HG03045 (cell line): Measurements from ENCODE around the gene GNG7.

Source experiments
- ATAC-seq: cut with Tn5 transposase; IDR thresholded peaks from one replicate; pipeline ENCODE4 v1.9.1; 2021; ENCODE audit warnings: mild to moderate bottlenecking, moderate library complexity; ENCODE audit not compliant: unreplicated experiment

The GNG7 gene

GRCh38 chr19:2726904-2727639 is 24.6 kb upstream of the GNG7 start:
- ATAC-seq, result no peak

DNA sequence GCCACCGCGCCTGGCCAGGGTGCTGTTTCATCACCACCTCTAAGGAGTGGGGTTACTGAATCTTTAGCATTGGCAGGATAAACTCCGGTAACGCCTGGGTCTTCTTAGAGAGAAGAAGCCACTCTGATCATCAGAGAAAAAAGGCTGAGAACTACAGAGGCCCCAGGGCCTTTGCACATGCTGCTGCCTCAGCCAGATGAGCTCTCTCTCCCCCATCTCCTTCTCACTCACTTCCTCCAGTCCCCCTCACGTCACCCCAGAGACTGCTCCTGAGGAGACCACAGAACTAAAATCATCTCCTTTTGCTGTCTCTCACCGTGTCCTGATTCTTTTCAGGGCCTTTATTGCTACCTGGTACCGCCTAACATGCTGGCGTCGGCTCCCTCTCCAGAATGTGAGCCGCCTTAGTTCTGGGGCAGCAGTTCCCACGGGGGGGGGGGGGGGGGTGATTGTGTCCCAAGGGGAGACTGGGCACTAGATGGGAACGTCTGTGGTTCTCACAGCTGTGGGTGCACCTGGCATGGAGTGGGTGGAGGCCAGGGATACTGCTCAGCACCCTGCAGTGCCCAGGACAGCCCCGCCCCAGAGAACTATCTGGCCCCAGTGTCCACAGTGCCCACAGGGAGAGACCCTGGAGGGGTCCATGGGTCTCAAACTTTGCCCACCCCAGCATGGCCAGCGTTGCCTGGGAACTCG is 23.8 kb upstream of the GNG7 start:
- ATAC-seq, result no peak

- ATAC-seq, result no peak
Measured at GRCh38 chr19:2724148-2724557, 21.7 kb upstream of the GNG7 start.

DNA sequence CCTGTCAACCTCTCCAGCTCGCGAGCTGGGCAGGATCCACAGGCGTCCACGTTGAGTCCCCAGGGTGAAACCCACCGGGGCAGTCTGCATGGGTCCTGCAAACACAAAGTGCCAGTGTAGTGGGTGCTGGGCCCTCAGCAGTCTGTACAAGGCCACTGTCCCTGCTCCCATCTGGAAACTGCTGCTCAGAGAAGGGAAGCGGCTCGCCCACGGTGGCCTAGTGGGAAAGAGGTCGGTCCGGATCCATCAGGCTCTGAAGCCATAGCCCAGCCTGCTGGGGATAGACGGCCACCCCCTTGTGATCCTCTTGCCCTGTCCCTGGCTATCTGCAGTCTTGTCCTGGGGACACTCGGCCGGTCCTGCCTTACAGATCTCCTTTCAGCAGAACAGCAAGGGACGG is 21.3 kb upstream of the GNG7 start:
- ATAC-seq, result no peak

DNA sequence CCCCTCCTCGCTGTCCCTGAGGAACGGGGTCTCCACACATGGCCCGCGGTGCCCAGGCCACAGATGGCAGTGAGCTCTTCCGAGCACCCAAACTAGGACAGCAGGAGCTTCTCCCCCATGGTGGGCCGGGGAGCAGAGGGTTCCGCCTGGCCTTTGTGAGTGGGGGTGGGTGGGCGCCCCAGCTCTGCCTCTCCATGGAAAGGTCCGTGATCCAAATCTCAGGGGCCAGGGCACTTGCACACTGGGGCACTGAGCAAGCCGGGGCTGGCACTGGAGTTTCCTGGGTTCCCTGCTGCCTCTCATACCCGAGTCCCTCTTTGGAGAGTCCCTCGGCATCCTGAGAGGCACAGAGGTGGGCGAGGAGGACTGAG is 20.8 kb upstream of the GNG7 start:
- ATAC-seq, result no peak

DNA sequence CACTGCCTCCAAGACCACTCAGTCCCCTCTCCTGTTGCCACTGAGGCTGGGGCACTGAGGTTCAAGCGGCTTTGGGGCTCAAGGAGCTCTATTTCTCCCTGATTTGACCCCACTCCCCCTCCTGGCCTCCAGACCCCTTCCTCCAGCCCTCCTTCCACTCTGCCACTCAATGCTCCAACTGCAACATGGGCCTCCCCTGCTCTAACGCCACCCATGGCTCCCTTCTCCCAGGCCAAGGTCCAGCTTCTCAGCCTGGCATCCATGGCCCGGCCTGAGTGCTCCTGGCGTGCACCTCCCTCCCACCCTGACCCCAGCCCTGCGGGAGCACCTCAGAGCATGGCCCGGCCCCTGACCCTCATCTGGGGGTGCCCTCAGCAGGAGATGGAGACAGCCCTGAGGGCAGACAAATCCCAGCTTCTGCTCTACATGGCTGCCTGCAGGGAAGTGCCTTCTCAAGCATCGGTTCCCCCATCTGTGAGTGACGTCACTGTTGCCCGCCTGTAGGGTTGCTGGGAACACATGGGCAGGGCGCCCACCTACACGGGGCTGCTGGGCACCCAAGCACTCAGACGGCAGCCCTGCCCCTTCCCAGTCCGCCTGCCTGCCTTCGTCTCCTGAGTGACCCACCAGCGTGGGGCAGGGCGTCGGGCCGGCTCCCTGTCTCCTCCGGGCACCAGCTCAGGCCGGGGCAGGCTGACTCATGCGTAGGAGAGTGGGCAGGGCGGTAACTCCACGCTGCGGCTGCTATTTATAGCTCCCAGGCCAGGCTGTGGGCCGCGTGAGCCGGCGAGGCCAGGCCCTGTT is 20.2 kb upstream of the GNG7 start:
- ATAC-seq, result no peak

- no peak for ATAC-seq
Measured at GRCh38 chr19:2721570-2722540, 19.4 kb upstream of the GNG7 start.

- no peak for ATAC-seq
Measured at GRCh38 chr19:2720777-2721569, 18.5 kb upstream of the GNG7 start, which contains the start of gene DIRAS1. Gene DIRAS1, minus strand, starts transcription at chr19:2721372. Its CDS starts 3,566 bp downstream, at chr19:2717806.

DNA sequence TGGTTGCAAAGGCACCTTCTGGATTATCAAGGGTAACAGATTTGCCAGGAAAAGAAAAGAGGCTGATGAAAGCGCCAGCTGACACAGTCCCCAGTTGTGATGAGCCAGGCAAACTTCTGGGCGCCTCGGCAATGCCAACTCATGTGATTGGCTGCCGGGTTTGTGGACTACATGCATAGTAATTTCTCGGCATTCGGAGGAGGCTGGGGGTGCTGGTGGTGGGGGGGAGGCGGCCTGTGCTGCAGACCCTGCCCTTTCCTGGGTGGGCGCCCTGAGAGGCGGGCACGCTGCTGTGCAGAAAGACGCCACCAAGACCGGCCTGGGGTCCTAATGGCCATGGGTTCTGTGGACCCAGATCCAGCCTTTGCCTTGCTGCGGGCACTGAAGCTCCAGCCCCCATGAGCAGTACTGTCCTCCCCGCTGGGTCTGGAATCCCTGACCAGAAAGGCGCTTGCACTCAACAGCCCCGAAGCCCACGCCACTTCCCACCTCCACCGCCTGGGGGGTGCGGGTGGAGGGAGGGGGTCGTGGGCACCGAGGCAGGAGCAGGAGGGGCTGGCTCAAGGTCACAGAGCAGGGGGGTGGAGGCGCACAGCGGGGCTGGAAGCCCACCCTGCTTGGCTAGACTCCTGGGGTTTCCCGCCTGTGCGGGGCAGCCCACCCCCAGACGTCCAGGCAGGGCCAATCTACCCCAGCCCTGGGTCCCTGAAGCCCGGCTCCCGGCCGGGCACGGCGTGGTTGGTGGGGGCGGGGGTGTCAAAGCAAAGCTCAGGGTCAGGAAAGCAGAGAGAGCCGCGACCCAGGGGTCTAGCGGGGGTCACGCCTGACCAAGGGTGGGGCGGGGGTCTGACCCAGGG is 17.7 kb upstream of the GNG7 start:
- no peak for ATAC-seq

- ATAC-seq, result no peak
Measured at GRCh38 chr19:2719232-2719735, 16.8 kb upstream of the GNG7 start.

DNA sequence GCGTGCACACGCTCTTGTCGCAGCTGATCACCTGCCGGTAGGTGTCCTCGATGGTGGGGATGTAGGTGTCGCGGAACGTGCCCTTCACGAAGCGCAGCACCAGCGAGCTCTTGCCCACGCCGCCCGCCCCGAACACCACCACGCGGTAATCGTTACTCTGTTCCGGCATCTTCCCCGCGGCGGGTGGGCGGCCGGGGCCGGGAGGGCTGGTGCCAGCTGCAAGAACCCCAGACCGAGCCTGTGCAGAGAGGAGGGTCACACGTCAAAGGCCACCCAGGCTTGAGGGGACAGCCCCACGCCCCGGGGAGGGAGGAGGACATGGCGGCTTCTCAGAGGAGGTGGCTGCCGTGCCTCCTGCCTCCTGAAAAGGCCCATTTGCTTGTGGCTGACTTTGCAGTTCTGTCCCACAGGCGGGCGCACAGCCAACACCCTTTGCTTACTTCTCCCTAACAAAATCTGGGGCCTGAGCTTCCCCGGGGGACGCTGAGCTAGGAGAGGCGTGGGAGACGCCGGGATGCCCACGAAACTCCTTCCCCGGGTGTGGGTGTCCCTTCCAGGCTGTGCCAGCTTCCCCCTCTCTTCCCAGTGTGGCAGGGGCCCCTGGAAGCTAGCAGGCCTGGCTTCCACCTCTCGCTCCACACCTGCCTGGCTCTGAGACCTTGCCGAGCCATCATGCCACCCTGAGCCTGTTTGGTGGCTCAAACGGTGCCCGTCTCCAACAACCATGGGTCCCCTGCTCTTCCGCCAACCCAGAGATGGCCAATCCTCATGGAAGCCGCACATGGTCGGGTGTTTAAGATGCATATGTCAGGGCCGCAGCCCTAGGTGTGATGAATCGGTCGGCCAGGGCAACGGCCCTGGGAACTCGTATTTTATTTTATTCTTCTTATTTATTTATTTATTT is 15.4 kb upstream of the GNG7 start:
- no peak for ATAC-seq

DNA sequence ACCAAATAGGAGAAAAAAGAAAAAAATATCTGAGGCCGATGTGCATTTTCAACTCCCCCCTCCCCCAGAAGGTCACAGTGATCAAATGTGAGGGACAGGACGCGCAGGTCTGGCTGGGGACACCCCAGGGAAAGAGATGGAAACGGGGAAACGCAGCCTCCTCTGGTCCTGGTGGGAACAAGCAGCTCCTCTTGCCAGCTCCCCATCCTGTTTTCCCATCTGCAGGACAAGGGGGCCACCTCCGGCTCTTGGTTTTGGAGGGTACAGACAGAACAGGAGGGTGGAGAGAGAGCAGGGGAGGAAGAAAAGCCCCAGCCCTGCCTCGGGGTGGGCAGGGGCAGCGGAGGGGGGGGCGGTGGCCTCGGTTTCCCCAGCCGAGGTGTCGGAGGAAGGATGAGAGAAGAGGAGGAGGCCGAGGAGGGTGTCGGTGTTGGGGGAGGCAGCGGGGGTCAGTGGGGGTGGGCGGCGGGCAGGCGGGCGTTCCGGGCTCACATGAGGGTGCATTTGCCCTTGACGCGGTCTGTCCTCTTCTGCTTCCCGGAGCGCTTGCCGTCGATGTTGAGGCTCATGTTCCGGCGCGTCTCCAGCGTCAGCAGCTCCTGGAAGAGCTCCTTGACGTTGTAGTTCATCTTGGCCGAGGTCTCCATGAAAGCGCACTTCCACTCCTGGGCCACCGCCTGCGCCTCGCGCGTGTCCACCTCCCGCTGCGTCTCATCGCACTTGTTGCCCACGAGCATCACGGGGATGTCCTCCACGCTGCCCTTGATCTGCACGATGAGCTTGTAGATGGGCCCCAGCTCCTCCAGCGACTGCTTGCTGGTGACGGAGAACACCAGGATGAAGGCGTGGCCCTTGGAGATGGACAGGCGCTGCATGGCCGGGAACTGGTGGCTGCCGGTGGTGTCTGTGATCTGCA is 14.5 kb upstream of the GNG7 start:
- ATAC-seq, result no peak

DNA sequence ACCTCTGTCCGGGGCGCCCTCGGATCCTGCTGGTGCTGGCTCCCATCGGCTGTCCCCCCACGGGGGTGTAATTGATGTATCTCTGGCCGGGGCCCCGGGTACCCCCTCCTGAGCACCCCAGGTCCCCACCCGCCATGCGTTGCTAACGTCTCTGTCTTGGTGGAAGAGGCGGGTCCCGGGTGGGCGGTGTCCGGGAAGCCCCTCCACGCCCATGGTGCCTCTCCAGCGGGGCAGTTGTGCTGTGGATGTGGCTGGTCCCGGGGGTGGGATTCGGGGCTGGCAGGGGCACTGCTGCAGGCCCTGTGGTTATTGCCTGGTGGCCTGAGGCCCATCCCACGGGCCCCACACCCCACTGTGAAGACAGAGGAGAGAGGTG is 13.8 kb upstream of the GNG7 start:
- no peak for ATAC-seq

DNA sequence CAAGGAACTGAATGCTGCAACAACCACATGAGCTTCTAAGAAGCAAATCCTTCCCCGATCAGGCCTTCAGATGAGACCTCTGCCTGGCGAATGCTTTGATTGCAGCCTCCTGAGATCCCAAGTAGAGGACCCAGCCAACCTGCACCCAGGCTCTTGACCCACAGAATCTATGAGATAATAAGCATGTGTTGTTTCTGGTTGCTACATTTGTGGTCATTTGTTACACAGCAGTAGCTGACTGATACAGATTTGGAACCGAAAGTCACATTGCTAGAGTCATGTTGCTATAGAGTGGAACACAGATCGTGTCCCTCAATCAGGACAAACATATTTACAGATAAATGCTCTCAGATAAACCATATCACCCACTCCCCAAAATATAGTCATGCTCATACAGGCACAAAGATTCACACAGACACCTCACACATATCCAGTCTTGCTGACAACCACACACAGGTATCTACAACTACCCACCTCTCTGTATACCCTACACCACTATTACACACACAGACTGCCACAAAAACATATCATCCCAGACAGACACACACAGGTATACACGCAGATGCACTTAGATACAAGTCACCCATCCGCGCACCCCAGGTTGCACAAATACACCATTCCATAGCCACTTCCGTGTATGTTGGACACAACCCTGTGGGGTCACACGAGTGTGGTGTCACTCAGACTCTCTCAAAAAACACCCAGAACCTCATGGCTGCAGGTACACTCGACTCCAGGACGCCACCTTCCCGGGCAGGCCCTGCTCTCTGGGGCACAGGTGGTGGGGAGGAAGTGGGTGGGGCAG is 13.2 kb upstream of the GNG7 start:
- ATAC-seq, result no peak

DNA sequence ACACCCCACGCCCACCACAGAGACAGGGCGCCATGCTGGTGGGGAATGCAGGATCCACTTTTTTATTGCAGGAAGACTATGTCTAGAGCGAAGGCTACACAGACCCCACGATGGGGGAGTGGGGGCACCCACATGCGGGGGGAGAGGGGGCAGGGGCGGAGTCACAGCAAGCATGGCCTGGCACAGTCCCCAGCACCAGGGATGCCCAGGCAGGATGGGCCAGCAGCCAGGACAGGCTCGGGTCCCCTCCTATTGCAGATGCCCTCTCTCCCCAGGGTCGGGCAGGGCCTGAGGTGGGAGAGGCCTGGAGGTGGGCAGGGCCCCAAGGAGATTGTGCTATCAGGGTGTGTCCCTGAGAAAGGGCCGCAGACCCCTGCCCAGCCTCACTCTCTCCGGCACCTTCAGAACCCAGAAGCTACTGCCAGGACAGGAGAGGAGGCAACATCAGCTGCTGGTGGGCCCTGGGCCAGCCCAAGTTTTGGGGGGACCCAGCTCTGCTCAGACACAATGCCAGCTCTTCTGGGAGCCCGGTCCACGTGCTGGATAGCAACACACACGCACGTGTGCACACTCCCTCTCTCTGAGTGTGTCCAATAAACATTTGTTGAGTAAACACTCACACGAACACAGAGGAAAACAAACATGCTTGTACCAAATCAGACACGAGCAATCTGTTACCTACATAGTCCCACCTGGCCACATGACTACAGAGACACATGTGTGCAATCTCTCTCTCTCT is 12.2 kb upstream of the GNG7 start:
- ATAC-seq, result no peak
